Testis (tissue), 5 donors: ENCODE measurements around the gene PPCDC. TPM values are rescaled to one million over a fixed set of nuclear protein-coding genes. Genes with fewer than 3 reads are reported as not detected.

Source experiments
- DNase-seq: peaks from one replicate; pipeline ENCODE4 v3.0.0-alpha.2; 2019
- H3K27ac ChIP-seq, 2 donors: fragments of 200-600 bp; sonication (generic); one replicate each; pipeline ENCODE4 v1.5.1; 2019
- H3K27me3 ChIP-seq: fragments of 200-600 bp; sonication (generic); one replicate; pipeline ENCODE4 v1.5.1; 2019
- H3K36me3 ChIP-seq: fragments of 200-600 bp; sonication (generic); one replicate; pipeline ENCODE4 v1.5.1; 2017; ENCODE audit warnings: low read depth; ENCODE audit errors: missing control alignments
- H3K4me1 ChIP-seq: fragments of 200-600 bp; sonication (generic); one replicate; pipeline ENCODE4 v1.5.1; 2019
- H3K4me3 ChIP-seq, 2 donors: fragments of 200-600 bp; sonication (generic); one replicate each; pipeline ENCODE4 v1.5.1; 2017 to 2019
- H3K9me3 ChIP-seq: fragments of 200-600 bp; sonication (generic); one replicate; pipeline ENCODE4 v1.5.1; 2017
- POLR2A ChIP-seq: fragments of 450-650 bp; IDR thresholded peaks from one replicate; pipeline ENCODE4 v1.6.1; 2017; ENCODE audit warnings: antibody characterized with exemption, mild to moderate bottlenecking, moderate library complexity
- WGBS, 2 donors: methylation state at CpG; one replicate each; pipeline ENCODE4 v1.1.5; 2018; 5-methylcytosine and 5-hydroxymethylcytosine counted together
- intact Hi-C: fragments of 100-400 bp; cut with DNase I; formaldehyde crosslinking; loops from one replicate; pipeline ENCODE4 v1.15.1; 2023; ENCODE audit warnings: low total_unique reads
- long read RNA-seq, 2 donors: transcript quantifications; one replicate each; lab custom pipeline, GENCODE V29; 2026
- polyA plus RNA-seq: library from polyadenylated mRNA; stranded (reverse); fragments of 350-450 nt; fragmentation: Illumina TruSeq; extraction: RNeasy Lipid Tissue Mini Kit (QIAGEN cat#74804); gene quantifications from one replicate; pipeline ENCODE4 v1.2.3, GENCODE V29; 2014; ENCODE audit warnings: low read depth, low replicate concordance; ENCODE audit not compliant: insufficient read depth
- total RNA-seq, 2 donors: library from RNA; depleted of rRNA; stranded (reverse); fragments of >200 nt; gene quantifications; one replicate each; pipeline ENCODE4 v1.2.3, GENCODE V29; 2016
- TF ChIP-seq, protein P1 (sequence below), 3 experiments: fragments of 450-650 bp in 2 of 3; fragments of 200-600 bp in 1 of 3; sonication (generic) in 1 of 3; IDR thresholded peaks; one replicate each; pipeline ENCODE4 v1.5.1; 2016 to 2019; ENCODE audit warnings: antibody characterized with exemption in 3 of 3, mild to moderate bottlenecking in 2 of 3, moderate library complexity in 1 of 3

The PPCDC gene, protein sequence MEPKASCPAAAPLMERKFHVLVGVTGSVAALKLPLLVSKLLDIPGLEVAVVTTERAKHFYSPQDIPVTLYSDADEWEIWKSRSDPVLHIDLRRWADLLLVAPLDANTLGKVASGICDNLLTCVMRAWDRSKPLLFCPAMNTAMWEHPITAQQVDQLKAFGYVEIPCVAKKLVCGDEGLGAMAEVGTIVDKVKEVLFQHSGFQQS
- total RNA-seq (10 to 100 TPM; 23.6 to 31.6 TPM), polyA plus RNA-seq (18.0 TPM)
- long read RNA-seq, donor 1, partial matches to known transcripts = 0 of 10 reads
- long read RNA-seq, donor 1, other reads (novel, unspliced or antisense) = 0 of 10 reads
- long read RNA-seq, donor 2, partial matches to known transcripts = 0 of 3 reads
- long read RNA-seq, donor 2, other reads (novel, unspliced or antisense) = 0 of 3 reads

DNA sequence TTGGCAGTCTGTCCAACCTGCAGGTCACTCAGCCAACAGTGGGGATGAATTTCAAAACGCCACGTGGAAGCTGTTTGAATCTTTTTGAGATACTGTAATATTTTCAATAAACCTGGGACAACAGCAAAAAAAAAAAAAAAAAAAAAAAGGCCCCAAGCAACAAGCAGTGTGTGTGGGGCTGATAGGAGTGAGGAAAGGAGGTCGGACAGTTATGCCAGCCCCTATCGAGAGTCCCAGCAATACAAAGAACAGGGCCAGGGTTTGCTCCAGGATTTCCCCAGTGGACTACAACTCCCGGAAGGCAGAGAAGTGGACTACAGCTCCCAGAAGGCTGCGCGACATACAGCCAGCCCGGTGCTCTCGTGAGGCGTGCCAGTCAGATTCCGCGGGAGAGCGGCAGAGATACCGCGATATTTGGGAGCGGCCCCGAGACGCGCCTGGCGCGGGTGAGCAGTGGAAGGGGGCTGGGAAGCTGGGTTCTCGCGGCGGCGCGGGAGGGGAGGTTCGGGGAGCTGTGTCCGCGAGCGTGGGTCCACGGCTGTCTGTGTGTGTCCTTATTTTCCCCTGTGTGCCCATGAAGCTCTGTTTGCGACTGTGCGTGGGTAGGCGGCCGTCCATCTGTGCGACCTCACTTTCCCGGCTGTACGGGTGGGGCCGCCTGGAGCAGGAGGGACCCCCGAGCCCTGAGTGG lies at the start of gene PPCDC:
Gene PPCDC (plus strand): TSS at position 410 of the 691 bp plus-strand sequence. CDS start 4,729 bp downstream, outside the sequence.
- DNase-seq = peak; percentile 99
- Histone ChIP-seq H3K27me3 (no peaks in the 10 kb centered on the region), H3K36me3 (no peaks in the 10 kb centered on the region), H3K4me1 (peaks cover 5% of the 10 kb centered on the region), H3K9me3 (no peaks in the 10 kb centered on the region), H3K27ac (peak within 1 kb of the TSS; percentile 64 to 82), H3K4me3 (peak within 1 kb of the TSS; percentile 71 to 80)
- intact Hi-C loops = no loop called here
- peak; percentile 63 for TF ChIP-seq POLR2A
- TF ChIP-seq, protein P1, sequence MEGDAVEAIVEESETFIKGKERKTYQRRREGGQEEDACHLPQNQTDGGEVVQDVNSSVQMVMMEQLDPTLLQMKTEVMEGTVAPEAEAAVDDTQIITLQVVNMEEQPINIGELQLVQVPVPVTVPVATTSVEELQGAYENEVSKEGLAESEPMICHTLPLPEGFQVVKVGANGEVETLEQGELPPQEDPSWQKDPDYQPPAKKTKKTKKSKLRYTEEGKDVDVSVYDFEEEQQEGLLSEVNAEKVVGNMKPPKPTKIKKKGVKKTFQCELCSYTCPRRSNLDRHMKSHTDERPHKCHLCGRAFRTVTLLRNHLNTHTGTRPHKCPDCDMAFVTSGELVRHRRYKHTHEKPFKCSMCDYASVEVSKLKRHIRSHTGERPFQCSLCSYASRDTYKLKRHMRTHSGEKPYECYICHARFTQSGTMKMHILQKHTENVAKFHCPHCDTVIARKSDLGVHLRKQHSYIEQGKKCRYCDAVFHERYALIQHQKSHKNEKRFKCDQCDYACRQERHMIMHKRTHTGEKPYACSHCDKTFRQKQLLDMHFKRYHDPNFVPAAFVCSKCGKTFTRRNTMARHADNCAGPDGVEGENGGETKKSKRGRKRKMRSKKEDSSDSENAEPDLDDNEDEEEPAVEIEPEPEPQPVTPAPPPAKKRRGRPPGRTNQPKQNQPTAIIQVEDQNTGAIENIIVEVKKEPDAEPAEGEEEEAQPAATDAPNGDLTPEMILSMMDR (IDR thresholded peaks at IDR 0.05) = no peak
- WGBS, 2 donors = 2% methylated on average over 40 of the region's 40 CpGs

DNA sequence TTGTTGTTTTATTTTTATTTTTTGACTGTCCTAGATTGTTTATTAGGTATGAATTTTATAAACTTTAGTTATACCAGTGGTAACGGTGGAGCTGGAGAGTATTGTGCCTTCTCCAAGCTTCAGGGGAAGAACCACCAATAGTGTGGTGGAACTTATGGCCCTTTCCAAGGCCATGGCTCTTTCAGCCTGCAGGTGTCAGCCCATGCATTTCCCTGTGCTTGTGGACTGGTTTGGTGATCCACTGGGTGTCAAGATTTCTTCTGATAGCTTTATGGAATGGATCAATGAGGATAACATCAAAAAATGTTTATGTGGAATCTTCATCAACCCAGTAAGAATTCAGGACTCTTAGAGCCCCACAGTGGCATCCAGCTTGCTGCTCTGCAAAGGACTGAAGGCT lies 47.2 kb upstream of the PPCDC start:
- Histone ChIP-seq H3K36me3 (no peaks in the 10 kb centered on the region), H3K27me3 (no peaks in the 10 kb centered on the region), H3K4me3 (no peak overlapping the region), H3K4me1 (no peaks in the 10 kb centered on the region), H3K27ac (no peak overlapping the region), H3K9me3 (no peaks in the 10 kb centered on the region)
- WGBS, 2 donors = 78 to 79% methylated on average over 1 of the region's 1 CpG
- intact Hi-C loops = no loop called here
- TF ChIP-seq, protein P1 (IDR thresholded peaks at IDR 0.05) = no peak
- TF ChIP-seq POLR2A = no peak
- DNase-seq = no peak

DNA sequence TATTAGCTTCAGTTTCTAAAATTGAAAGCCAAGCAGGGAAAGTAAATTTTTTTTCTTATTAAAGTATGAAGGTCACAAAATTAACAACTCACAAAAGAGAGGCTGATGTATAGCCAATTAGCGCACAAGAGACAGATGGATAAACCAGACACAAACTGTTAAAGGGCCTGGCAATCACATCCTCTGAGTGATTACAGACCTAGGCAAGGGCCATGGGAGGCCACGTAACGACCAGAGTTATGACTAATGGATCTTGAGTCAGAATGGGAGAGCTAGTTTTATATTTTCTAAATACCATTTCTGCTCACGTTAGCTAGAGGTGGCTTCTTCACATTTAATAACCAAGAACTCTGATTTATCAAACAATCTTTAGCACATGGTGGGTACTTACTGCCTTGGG lies 45.8 kb upstream of the PPCDC start:
- DNase-seq = no peak
- no peaks in the 10 kb centered on the region for H3K36me3 ChIP-seq
- H3K4me1 ChIP-seq = no peaks in the 10 kb centered on the region
- H3K27me3 ChIP-seq = no peaks in the 10 kb centered on the region
- no peak overlapping the region for H3K4me3 ChIP-seq
- no peak overlapping the region for H3K27ac ChIP-seq
- TF ChIP-seq, protein P1 (IDR thresholded peaks at IDR 0.05) = no peak
- no peak for TF ChIP-seq POLR2A
- no peaks in the 10 kb centered on the region for H3K9me3 ChIP-seq
- 58 to 76% methylated on average over 4 of the region's 4 CpGs for WGBS, 2 donors
- intact Hi-C loops = no loop called here

DNA sequence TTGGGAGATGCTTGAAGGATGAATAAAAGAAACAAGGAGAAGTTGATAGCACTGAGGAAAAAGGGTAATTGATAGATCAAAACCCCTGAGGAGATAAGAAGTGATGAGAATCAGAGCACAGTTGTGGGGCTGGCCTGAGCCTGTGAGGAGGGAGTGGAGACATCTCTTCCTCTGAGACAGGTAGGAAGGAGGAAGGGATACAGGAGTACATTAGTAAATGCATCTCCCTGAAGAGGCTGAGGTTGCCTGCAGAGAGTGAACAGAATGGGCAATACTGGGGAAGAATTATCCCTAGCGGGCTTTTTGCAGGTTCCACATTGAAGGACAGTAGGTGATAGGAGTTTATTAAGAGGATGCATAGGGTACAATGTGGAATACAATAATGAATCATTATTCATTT lies 45.3 kb upstream of the PPCDC start:
- H3K4me3 ChIP-seq = no peak overlapping the region
- H3K36me3 ChIP-seq = no peaks in the 10 kb centered on the region
- H3K9me3 ChIP-seq = no peaks in the 10 kb centered on the region
- TF ChIP-seq, protein P1 (IDR thresholded peaks at IDR 0.05) = no peak
- TF ChIP-seq POLR2A = no peak
- no peak overlapping the region for H3K27ac ChIP-seq
- no peak for DNase-seq
- no peaks in the 10 kb centered on the region for H3K27me3 ChIP-seq
- no peaks in the 10 kb centered on the region for H3K4me1 ChIP-seq
- intact Hi-C loops = no loop called here
- 87 to 88% methylated on average over 1 of the region's 1 CpG for WGBS, 2 donors
